ENCODE data around the gene TMTC2.

The TMTC2 gene

DNA sequence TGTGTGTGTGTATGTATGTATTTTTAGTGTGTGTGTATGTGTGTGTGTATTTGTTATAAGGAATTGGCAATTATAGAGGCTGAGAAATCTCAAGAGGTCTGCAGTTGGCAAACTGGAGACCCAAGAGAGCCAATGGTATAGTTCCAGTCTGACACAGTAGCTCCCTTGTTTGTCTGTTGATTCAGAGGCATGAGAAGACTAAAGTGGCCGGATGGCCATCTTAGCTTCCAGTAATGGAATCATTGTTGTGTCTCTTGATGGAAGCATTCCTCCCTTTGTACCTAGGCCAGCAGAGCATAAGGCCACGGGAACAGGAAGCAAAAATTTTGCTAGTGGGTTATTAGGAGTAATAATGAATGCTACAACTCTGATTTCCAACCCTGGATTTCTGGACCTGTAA lies 460.6 kb downstream of the TMTC2 start:
- in situ Hi-C loops (cut with HindIII; ENCODE audit: low pct_ligation_motif_present, low sequenced_read_pairs), result no loop called here
- no peak for DNase-seq
- Histone ChIP-seq H3K27ac (no peak overlapping the region), H3K36me3 (replicated peaks) (no peaks in the 10 kb centered on the region), H3K4me3 (ENCODE audit: low read depth, low read length) (no peak overlapping the region), H3K27me3 (replicated peaks) (no peaks in the 10 kb centered on the region)
- TF ChIP-seq, protein P1, sequence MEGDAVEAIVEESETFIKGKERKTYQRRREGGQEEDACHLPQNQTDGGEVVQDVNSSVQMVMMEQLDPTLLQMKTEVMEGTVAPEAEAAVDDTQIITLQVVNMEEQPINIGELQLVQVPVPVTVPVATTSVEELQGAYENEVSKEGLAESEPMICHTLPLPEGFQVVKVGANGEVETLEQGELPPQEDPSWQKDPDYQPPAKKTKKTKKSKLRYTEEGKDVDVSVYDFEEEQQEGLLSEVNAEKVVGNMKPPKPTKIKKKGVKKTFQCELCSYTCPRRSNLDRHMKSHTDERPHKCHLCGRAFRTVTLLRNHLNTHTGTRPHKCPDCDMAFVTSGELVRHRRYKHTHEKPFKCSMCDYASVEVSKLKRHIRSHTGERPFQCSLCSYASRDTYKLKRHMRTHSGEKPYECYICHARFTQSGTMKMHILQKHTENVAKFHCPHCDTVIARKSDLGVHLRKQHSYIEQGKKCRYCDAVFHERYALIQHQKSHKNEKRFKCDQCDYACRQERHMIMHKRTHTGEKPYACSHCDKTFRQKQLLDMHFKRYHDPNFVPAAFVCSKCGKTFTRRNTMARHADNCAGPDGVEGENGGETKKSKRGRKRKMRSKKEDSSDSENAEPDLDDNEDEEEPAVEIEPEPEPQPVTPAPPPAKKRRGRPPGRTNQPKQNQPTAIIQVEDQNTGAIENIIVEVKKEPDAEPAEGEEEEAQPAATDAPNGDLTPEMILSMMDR (IDR thresholded peaks at IDR 0.05; ENCODE audit: low read depth, low read length, missing control alignments), result no peak

DNA sequence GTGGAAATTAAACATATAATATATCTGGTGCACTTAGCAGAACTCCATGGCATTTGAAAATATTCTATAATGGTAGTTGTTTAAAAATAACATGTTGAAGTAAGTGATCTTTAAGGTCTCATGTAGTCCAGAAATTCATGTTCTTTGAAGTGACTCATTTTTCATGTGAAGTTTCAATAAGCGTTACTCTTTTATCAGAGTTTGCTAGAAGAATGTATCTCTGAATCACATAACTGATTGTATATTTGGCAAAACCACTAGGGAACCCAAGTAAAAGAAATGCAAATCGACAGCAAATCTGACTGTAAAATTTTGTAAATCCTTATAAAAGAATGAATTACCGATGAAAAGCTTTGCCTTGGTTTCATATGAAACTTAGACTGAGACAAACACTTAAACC lies 463.3 kb downstream of the TMTC2 start:
- Histone ChIP-seq H3K27me3 (replicated peaks) (no peaks in the 10 kb centered on the region), H3K27ac (no peak overlapping the region), H3K4me3 (ENCODE audit: low read depth, low read length) (no peak overlapping the region), H3K36me3 (replicated peaks) (no peaks in the 10 kb centered on the region)
- TF ChIP-seq, protein P1 (IDR thresholded peaks at IDR 0.05; ENCODE audit: low read depth, low read length, missing control alignments), result no peak
- in situ Hi-C loops (cut with HindIII; ENCODE audit: low pct_ligation_motif_present, low sequenced_read_pairs), result no loop called here
- DNase-seq, result no peak

DNA sequence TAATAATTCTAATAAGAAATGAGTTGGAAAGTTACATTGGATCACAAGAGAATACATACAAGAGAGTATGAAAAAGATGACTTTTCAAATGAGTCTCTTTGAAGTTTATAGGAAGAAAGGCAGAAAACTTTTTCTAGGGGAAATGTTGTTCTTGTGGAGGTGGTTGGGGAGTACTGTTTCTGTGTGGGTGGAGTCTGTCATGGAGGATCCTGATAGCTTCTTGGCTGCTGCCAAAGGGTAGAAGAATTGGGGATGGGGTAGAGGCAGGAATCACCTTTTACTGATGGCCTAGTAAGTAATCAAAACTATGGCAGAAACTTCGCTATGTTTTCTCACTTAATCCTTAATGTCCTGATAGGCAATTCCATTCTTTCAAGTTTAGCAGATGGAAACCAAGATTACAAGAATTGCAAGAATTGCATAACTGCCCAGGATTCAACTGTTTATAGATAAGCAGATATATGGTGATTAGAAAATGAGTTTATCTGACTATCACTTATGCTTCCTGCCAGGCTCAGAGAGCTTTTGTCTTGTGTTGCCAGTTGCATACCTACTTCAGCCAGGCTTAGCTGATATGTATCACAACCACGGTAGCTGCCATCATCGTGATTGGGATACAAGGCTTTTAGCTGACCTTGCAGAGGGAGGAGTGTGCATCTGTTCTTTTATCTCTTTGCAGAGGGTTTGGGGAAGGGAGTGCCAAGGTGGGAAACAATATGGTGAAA lies 463.9 kb downstream of the TMTC2 start:
- H3K4me3 ChIP-seq (ENCODE audit: low read depth, low read length), result no peak overlapping the region
- no peak overlapping the region for H3K27ac ChIP-seq
- no peaks in the 10 kb centered on the region for H3K27me3 ChIP-seq (replicated peaks)
- TF ChIP-seq, protein P1 (IDR thresholded peaks at IDR 0.05; ENCODE audit: low read depth, low read length, missing control alignments), result no peak
- in situ Hi-C loops (cut with HindIII; ENCODE audit: low pct_ligation_motif_present, low sequenced_read_pairs), result no loop called here
- DNase-seq, result no peak
- H3K36me3 ChIP-seq (replicated peaks), result no peaks in the 10 kb centered on the region

DNA sequence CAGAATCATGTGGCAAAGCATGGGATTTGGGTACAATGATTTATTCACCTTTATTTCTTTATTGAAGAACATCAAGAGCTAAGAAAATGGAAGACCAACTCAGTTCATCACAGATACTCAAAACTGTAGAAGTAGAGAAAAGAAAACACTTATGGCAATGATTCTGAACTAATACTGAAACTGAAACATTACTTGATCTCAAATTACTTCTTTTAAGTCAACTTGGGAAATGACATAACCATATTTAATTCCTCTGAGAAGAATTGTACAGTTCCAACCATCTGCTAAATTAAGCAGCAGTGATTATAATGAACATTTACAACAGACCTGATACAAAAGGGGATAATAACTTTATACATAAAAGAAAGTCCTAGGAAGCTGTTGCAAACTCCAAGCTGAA lies 466.5 kb downstream of the TMTC2 start:
- no peak for DNase-seq
- in situ Hi-C loops (cut with HindIII; ENCODE audit: low pct_ligation_motif_present, low sequenced_read_pairs), result no loop called here
- Histone ChIP-seq H3K36me3 (replicated peaks) (no peaks in the 10 kb centered on the region), H3K27ac (no peak overlapping the region), H3K27me3 (replicated peaks) (no peaks in the 10 kb centered on the region), H3K4me3 (ENCODE audit: low read depth, low read length) (no peak overlapping the region)
- TF ChIP-seq, protein P1 (IDR thresholded peaks at IDR 0.05; ENCODE audit: low read depth, low read length, missing control alignments), result no peak

DNA sequence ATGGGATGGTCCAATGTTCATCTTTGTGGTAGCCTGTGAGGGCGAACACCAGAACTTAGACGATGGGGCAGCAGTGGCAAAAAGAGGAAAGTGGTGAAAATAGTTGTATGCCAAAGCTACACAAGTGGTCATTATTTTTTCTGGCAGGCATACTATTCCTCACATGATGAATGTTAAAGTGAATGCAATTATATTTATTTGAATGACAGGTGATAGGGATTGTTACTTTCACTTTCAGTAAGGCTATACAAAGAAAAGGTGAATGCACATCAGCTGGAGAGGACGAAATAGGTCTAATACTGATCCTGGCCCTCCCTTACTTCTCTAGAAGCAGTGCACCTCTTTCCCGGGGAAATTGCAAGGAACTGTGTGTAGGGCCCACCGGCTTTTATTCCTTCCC lies 470.1 kb downstream of the TMTC2 start:
- in situ Hi-C loops (cut with HindIII; ENCODE audit: low pct_ligation_motif_present, low sequenced_read_pairs), result no loop called here
- DNase-seq, result no peak
- no peak overlapping the region for H3K4me3 ChIP-seq (ENCODE audit: low read depth, low read length)

More for the DNA sequence above, 470.1 kb downstream of the TMTC2 start:
- no peak overlapping the region for H3K27ac ChIP-seq
- no peaks in the 10 kb centered on the region for H3K36me3 ChIP-seq (replicated peaks)
- TF ChIP-seq, protein P1 (IDR thresholded peaks at IDR 0.05; ENCODE audit: low read depth, low read length, missing control alignments), result no peak
- no peaks in the 10 kb centered on the region for H3K27me3 ChIP-seq (replicated peaks)
